Uterus (tissue), 4 donors: Measurements from ENCODE around the gene NUDT4. TPM values are rescaled to one million over a fixed set of nuclear protein-coding genes. Genes with fewer than 3 reads are reported as not detected.
"Not testable (repeated sequence)": the region's sequence is repeated elsewhere in the genome, so short reads cannot be mapped to it uniquely, and the experiment has no call there.

ENCODE experiments used
- DNase-seq, 2 donors: peaks; one replicate each; pipeline ENCODE4 v3.0.0-alpha.2; 2019 to 2020
- H3K27ac ChIP-seq, 2 donors: fragments of 200-600 bp; sonication (generic); 1 replicate in 1 of 2; 2 replicates in 1 of 2; pipeline ENCODE4 v1.5.1; 2016 to 2018
- H3K27me3 ChIP-seq, 2 donors: fragments of 200-600 bp; sonication (generic); one replicate each; pipeline ENCODE4 v1.5.1; 2018 to 2019; ENCODE audit warnings: control low read depth in 1 of 2
- H3K36me3 ChIP-seq, 2 donors: fragments of 200-600 bp; sonication (generic); one replicate each; pipeline ENCODE4 v1.5.1; 2019; ENCODE audit warnings: control low read depth in 1 of 2
- H3K4me1 ChIP-seq, 2 donors: fragments of 200-600 bp; sonication (generic); one replicate each; pipeline ENCODE4 v1.5.1; 2018 to 2019; ENCODE audit warnings: control low read depth in 1 of 2
- H3K4me3 ChIP-seq, 2 donors: fragments of 200-600 bp; sonication (generic); 1 replicate in 1 of 2; 2 replicates in 1 of 2; pipeline ENCODE4 v1.5.1; 2018 to 2019; ENCODE audit warnings: mild to moderate bottlenecking in 1 of 2
- H3K9me3 ChIP-seq, 2 donors: fragments of 200-600 bp; sonication (generic); one replicate each; pipeline ENCODE4 v1.5.1; 2019; ENCODE audit warnings: control low read depth in 1 of 2
- POLR2A ChIP-seq, 2 donors: fragments of 450-650 bp; IDR thresholded peaks; one replicate each; pipeline ENCODE4 v1.6.1; 2016; ENCODE audit warnings: antibody characterized with exemption in 2 of 2, mild to moderate bottlenecking in 1 of 2, moderate library complexity in 1 of 2
- intact Hi-C: fragments of 100-400 bp; cut with DNase I; formaldehyde crosslinking; loops from one replicate; pipeline ENCODE4 v1.15.1; 2023; ENCODE audit warnings: low total_unique reads
- total RNA-seq, 4 donors: library from RNA; depleted of rRNA in 3 of 4; stranded (reverse); fragments of >200 nt in 3 of 4; gene quantifications; one replicate each; pipeline versions ENCODE4 v1.1.0 to v1.2.4, GENCODE V29; 2014 to 2023
- TF ChIP-seq, protein P1 (sequence below), 4 experiments: fragments of 200-600 bp in 2 of 4; fragments of 450-650 bp in 2 of 4; sonication (generic) in 2 of 4; IDR thresholded peaks; one replicate each; pipeline ENCODE4 v1.5.1; 2016 to 2019; ENCODE audit warnings: antibody characterized with exemption in 4 of 4, mild to moderate bottlenecking in 2 of 4, moderate library complexity in 1 of 4
- donor health status: DM: yes; HTN: yes; CAD: no.

Gene NUDT4
- total RNA-seq, 4 donors from 2014 or later: 15.1 to 107 (median 52.8) TPM

DNA sequence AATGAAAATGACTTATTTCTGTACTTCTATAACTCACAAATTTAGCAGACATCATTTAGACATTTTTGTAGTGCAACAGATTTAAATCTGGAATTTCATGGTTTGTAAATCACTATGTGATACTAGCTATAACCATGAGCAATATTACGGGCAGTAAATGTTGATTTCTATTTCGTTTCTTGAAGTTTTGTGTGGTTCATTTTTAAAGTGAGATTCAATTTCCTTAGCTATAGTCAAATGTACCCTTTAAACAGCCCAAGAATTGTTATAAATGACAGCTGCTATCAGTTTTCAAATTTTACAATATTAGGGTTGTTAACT lies 30.2 kb downstream of the NUDT4 start:
- no peak overlapping the region for H3K4me3 ChIP-seq
- intact Hi-C loops: no loop called here
- no peaks in the 10 kb centered on the region for H3K36me3 ChIP-seq

DNA sequence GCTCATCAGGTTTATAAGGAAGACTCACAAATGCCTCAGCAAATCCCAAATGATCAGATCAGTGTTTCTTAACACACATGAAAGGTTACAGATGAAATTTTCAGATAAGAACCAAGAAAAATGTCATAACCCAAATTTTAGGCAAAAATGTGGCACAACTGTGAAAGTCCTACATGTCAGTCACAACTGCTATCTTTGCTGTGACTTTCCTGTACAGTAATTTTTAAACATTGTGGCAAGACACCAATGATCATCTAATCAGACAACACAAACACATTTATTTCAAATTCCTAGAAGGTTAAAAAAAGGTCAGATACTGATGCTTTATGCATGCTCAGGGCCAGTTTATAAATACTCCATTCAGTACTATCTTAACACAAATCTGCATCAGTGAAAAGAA lies 31.1 kb downstream of the NUDT4 start:
- no peaks in the 10 kb centered on the region for H3K9me3 ChIP-seq
- H3K36me3 ChIP-seq: no peaks in the 10 kb centered on the region
- H3K27me3 ChIP-seq: no peaks in the 10 kb centered on the region
- intact Hi-C loops: no loop called here
- H3K4me3 ChIP-seq: no peak overlapping the region
- no peaks in the 10 kb centered on the region for H3K4me1 ChIP-seq
- no peak for DNase-seq
- no peak overlapping the region for H3K27ac ChIP-seq
- TF ChIP-seq, protein P1, sequence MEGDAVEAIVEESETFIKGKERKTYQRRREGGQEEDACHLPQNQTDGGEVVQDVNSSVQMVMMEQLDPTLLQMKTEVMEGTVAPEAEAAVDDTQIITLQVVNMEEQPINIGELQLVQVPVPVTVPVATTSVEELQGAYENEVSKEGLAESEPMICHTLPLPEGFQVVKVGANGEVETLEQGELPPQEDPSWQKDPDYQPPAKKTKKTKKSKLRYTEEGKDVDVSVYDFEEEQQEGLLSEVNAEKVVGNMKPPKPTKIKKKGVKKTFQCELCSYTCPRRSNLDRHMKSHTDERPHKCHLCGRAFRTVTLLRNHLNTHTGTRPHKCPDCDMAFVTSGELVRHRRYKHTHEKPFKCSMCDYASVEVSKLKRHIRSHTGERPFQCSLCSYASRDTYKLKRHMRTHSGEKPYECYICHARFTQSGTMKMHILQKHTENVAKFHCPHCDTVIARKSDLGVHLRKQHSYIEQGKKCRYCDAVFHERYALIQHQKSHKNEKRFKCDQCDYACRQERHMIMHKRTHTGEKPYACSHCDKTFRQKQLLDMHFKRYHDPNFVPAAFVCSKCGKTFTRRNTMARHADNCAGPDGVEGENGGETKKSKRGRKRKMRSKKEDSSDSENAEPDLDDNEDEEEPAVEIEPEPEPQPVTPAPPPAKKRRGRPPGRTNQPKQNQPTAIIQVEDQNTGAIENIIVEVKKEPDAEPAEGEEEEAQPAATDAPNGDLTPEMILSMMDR (IDR thresholded peaks at IDR 0.05): no peak
- no peak for TF ChIP-seq POLR2A (IDR thresholded peaks at IDR 0.05)

More for the DNA sequence above, 30.2 kb downstream of the NUDT4 start:
- TF ChIP-seq POLR2A (IDR thresholded peaks at IDR 0.05): no peak
- TF ChIP-seq, protein P1 (IDR thresholded peaks at IDR 0.05): no peak
- no peak for DNase-seq
- Histone ChIP-seq H3K4me1 (no peaks in the 10 kb centered on the region), H3K9me3 (no peaks in the 10 kb centered on the region), H3K27me3 (no peaks in the 10 kb centered on the region), H3K27ac (no peak overlapping the region)

DNA sequence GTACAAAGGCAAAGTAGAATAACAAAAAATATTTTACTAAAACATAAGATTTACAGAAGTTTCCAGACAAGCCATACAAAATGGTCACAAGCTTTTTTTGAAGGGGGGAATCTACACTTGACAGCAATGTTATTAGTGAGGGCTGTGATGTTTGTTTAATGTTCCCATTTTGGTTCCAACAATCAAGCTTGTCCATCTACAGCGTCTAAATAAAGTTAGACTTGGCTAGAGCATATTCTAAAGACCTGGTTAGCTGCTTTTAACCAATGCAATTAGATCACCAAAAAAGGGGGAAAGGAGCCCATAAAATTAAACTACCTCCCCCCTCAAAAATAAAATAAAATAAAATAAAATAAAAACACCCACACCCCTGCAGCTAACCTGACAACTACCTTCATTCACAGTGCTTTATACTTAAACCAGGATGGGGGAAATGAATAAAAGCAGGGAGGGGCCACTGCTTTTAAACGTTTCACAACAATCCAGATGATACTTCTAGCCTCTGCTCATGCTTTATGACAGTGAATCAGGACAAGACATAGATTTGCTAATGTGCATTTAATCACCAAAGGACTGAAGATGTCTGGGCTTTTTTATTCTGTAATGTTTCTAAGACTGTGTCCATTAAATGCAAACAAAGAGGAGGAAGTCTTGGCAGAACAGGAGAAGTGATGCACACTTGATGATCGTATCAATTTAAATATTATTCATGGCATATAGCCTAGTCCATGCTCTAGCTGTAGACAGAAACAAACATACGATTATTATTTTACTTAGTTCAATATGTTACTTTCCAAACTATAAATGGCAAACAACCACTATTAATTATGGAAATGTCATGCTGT lies 31.8 kb downstream of the NUDT4 start:
- H3K4me3 ChIP-seq, H3K27me3 ChIP-seq, DNase-seq, H3K4me1 ChIP-seq, H3K36me3 ChIP-seq, intact Hi-C loops, H3K27ac ChIP-seq, H3K9me3 ChIP-seq: not testable (repeated sequence)

DNA sequence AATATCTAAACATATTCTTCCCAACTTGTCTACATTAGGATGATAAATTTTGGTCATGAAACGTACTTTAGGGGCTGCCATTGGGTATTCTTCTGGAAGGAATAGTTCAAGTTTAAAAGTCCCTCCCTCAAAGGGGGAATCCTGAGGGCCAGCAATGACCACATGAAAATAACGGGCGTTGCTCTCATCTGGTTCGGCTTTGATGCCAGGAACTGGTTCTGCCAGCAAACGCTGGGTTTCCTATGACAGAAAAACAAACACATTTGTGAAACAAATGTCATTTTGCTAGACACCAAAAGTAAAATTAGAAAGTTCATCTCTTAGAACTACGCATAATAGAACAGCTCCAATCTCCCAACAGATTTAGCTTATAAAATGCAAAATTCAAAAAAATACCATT lies 33.3 kb downstream of the NUDT4 start:
- H3K27ac ChIP-seq, H3K27me3 ChIP-seq, H3K36me3 ChIP-seq, H3K4me1 ChIP-seq, H3K9me3 ChIP-seq, H3K4me3 ChIP-seq, intact Hi-C loops, DNase-seq: not testable (repeated sequence)

DNA sequence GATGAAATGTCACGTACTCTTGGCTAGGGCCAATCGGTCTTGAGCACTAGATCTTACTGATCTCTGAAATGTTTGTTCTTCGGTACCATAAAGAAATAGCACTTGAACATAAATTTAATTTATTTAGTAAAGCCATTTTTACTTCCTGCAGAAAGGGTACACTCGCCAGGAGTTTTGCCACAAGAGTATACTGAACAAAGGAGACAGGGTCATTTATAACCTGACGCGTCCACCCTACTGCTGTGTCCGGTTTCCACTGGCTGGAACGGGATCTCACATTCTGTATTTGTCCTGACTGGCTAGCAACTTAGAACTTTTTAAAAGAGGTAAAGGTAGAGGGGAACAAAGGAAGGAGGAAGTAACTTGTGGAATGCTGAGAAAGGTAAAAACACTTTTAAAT lies 34.7 kb downstream of the NUDT4 start:
- H3K4me1 ChIP-seq, H3K36me3 ChIP-seq, DNase-seq, H3K9me3 ChIP-seq, H3K4me3 ChIP-seq, H3K27me3 ChIP-seq, H3K27ac ChIP-seq, intact Hi-C loops: not testable (repeated sequence)

DNA sequence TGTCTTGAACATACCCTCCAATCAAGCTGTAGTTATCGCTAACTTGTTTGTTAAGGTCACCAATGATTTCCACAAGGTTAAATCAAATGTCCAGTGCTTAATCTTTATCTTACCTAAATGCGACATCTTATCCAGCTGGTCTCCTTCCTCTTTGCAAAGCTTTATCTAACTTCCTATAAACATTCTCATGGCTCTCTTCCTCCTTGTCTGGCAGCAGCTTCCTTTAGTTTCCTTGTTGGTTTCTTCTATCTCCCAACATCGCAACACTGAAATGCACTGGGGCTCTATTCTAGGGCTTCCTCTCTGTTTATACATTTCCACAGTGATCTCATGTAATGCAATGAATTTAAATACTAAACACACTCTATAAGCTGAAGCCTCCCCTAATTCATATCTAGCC lies 35.3 kb downstream of the NUDT4 start:
- intact Hi-C loops: no loop called here
- H3K36me3 ChIP-seq: no peaks in the 10 kb centered on the region
- no peaks in the 10 kb centered on the region for H3K27me3 ChIP-seq
- peaks cover 0 to 8% of the 10 kb centered on the region in 2 donors for H3K4me1 ChIP-seq
- no peak for DNase-seq
- H3K4me3 ChIP-seq: no peak overlapping the region
- TF ChIP-seq, protein P1 (IDR thresholded peaks at IDR 0.05): no peak
- TF ChIP-seq POLR2A (IDR thresholded peaks at IDR 0.05): no peak
- no peaks in the 10 kb centered on the region for H3K9me3 ChIP-seq
- no peak overlapping the region for H3K27ac ChIP-seq
